GM21447 (cell line): ENCODE measurements around the gene TRMT2A.
A peak's percentile ranks its signal among the peaks of the same experiment; 100 is the strongest.
"Not testable (repeated sequence)": the region's sequence is repeated elsewhere in the genome, so short reads cannot be mapped to it uniquely, and the experiment has no call there.

Experiments
- ATAC-seq: cut with Tn5 transposase; IDR thresholded peaks from one replicate; pipeline ENCODE4 v1.9.1; 2021; ENCODE audit not compliant: unreplicated experiment

TRMT2A gene

GRCh38 chr22:20088263-20088648, 28.8 kb downstream of the TRMT2A start:
- ATAC-seq: no peak

GRCh38 chr22:20087319-20088262, 29.4 kb downstream of the TRMT2A start:
- ATAC-seq: no peak

- ATAC-seq: no peak
These were observed 30.3 kb downstream of the TRMT2A start for GRCh38 chr22:20086763-20087162.

- ATAC-seq: no peak
These were observed 30.9 kb downstream of the TRMT2A start for GRCh38 chr22:20086101-20086599.

GRCh38 chr22:20085651-20086050, 31.4 kb downstream of the TRMT2A start:
- no peak for ATAC-seq

- no peak for ATAC-seq
These were observed 32.2 kb downstream of the TRMT2A start for GRCh38 chr22:20084547-20085413.

GRCh38 chr22:20083891-20084546, 33.0 kb downstream of the TRMT2A start:
- no peak for ATAC-seq

- no peak for ATAC-seq
These were observed 33.7 kb downstream of the TRMT2A start for GRCh38 chr22:20083157-20083890.

GRCh38 chr22:20080776-20081654, 36.0 kb downstream of the TRMT2A start:
- no peak for ATAC-seq

- peak; percentile 54 for ATAC-seq
These were observed 36.6 kb downstream of the TRMT2A start for GRCh38 chr22:20080445-20080775.

GRCh38 chr22:20079745-20080444, 37.1 kb downstream of the TRMT2A start, which contains the start of gene DGCR8:
DGCR8 (plus strand) TSS chr22:20080241; CDS start chr22:20085964, 5,723 bp downstream.
- peak; percentile 68 for ATAC-seq

GRCh38 chr22:20076627-20077172, 40.3 kb downstream of the TRMT2A start:
- ATAC-seq: no peak

- ATAC-seq: no peak
These were observed 45.5 kb downstream of the TRMT2A start for GRCh38 chr22:20071524-20071972.

- ATAC-seq: no peak
These were observed 47.5 kb downstream of the TRMT2A start for GRCh38 chr22:20069331-20070042.

- no peak for ATAC-seq
These were observed 48.4 kb downstream of the TRMT2A start for GRCh38 chr22:20068640-20069039.

- not testable (repeated sequence) for ATAC-seq
These were observed 49.7 kb downstream of the TRMT2A start for GRCh38 chr22:20067384-20067682.

- ATAC-seq: no peak
These were observed 50.2 kb downstream of the TRMT2A start for GRCh38 chr22:20066617-20067383.
